Parathyroid adenoma (tissue), 2 donors: ENCODE measurements around the gene S100A7A.
"Not testable (repeated sequence)": the region's sequence is repeated elsewhere in the genome, so short reads cannot be mapped to it uniquely, and the experiment has no call there.

Experiments used
- H2AFZ ChIP-seq: fragments of 300-600 bp; sonication (generic); one replicate; pipeline ENCODE4 v1.7.0; 2017; ENCODE audit warnings: antibody characterized with exemption, mild to moderate bottlenecking
- H3K27ac ChIP-seq: fragments of 300-600 bp; sonication (generic); one replicate; pipeline ENCODE4 v1.7.0; 2017
- H3K27me3 ChIP-seq: fragments of 300-600 bp; sonication (generic); one replicate; pipeline ENCODE4 v1.7.0; 2017; ENCODE audit warnings: low read length; ENCODE audit not compliant: control insufficient read depth, insufficient read depth
- H3K36me3 ChIP-seq: fragments of 300-600 bp; sonication (generic); one replicate; pipeline ENCODE4 v1.7.0; 2017; ENCODE audit warnings: low read length; ENCODE audit not compliant: control insufficient read depth, insufficient read depth
- H3K4me1 ChIP-seq: fragments of 300-600 bp; sonication (generic); one replicate; pipeline ENCODE4 v1.7.0; 2017; ENCODE audit warnings: control low read depth
- H3K4me2 ChIP-seq: fragments of 300-600 bp; sonication (generic); one replicate; pipeline ENCODE4 v1.7.0; 2017; ENCODE audit warnings: low read length
- H3K4me3 ChIP-seq: fragments of 300-600 bp; sonication (generic); one replicate; pipeline ENCODE4 v1.7.0; 2017; ENCODE audit warnings: low read depth, low read length
- H3K79me2 ChIP-seq: fragments of 300-600 bp; sonication (generic); one replicate; pipeline ENCODE4 v1.7.0; 2017; ENCODE audit warnings: control low read depth
- H3K9ac ChIP-seq: fragments of 300-600 bp; sonication (generic); one replicate; pipeline ENCODE4 v1.7.0; 2017; ENCODE audit warnings: mild to moderate bottlenecking
- H3K9me3 ChIP-seq: fragments of 300-600 bp; sonication (generic); one replicate; pipeline ENCODE4 v1.7.0; 2017; ENCODE audit warnings: low read length; ENCODE audit not compliant: control insufficient read depth
- CTCF ChIP-seq: fragments of 300-600 bp; sonication (generic); IDR thresholded peaks from one replicate; pipeline ENCODE4 v1.7.0; 2017; ENCODE audit warnings: antibody characterized with exemption, mild to moderate bottlenecking
- donor health status: primary hyperparathyroidism.

S100A7A gene

DNA sequence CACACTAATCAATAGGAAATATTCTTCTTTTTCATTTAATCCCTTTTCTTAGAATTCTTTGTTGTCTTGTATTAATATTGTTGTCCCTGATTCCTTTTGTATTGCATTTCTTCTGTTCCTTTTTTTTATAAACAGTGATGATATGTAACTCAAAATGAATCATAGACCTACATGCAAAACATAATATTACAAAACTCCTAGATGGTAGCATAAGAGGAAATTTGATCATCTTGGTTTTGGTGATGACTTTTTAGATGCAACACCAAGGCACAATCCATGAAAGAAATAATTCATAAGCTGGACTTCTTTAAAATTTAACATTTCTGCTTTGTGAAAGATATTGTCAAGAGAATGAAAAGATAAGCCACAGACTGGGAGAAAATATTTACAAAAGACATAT, 2.4 kb upstream of the S100A7A start:
- H3K36me3 ChIP-seq, H3K4me3 ChIP-seq, H3K9ac ChIP-seq, H3K9me3 ChIP-seq, H3K27me3 ChIP-seq, H2AFZ ChIP-seq, H3K79me2 ChIP-seq, H3K4me1 ChIP-seq, H3K4me2 ChIP-seq, H3K27ac ChIP-seq: not testable (repeated sequence)

DNA sequence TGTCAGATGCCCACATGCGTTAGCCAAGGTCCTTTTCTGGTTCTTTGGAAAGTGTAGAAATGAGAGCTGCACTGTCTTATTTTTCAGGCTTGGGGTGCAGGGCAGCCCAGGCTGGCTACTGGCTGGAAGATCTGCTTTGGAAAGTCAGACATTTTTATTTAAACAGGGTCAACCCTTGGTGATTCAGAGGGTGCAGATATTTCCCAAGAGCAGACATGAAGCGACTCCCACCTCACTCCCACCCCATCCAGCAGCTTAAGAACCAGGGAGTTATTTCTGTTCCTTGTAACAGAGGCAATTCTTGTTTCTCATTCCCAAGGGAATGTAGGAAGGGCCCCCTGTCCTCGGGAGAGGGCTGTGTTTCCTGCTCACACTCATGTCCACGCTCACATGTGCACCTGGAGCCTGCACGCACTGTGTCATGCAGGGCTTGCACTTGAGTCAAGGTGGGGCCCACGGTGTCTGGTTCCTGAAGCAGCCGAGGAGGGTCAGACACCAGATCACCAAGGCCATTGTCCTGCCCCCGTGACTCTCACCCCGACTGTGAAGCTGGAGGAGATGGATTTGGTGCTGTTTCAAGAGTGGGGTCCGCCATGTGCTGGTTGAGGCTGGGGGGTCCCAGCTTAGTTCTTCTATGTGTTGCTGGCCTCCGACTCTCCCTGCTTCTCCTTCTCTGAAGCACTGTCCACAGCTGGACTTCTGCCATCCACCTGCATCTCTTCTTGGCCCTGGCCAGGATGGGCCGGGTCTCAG, 992 bp downstream of the S100A7A start:
- Histone ChIP-seq H3K4me1 (no peaks in the 10 kb centered on the region), H3K27me3 (no peaks in the 10 kb centered on the region), H3K9ac (no peak overlapping the region), H2AFZ (no peak overlapping the region), H3K4me3 (no peak overlapping the region), H3K4me2 (no peak overlapping the region), H3K79me2 (no peaks in the 10 kb centered on the region), H3K27ac (no peak overlapping the region), H3K36me3 (no peaks in the 10 kb centered on the region), H3K9me3 (no peaks in the 10 kb centered on the region)
- TF ChIP-seq CTCF: no peak

- not testable (repeated sequence) for H3K4me3 ChIP-seq, H3K4me1 ChIP-seq, H2AFZ ChIP-seq, H3K27ac ChIP-seq, H3K79me2 ChIP-seq, H3K36me3 ChIP-seq, H3K4me2 ChIP-seq, H3K9me3 ChIP-seq, H3K27me3 ChIP-seq, H3K9ac ChIP-seq
Observed at GRCh38 chr1:153418758-153419435, 2.6 kb downstream of the S100A7A start.

DNA sequence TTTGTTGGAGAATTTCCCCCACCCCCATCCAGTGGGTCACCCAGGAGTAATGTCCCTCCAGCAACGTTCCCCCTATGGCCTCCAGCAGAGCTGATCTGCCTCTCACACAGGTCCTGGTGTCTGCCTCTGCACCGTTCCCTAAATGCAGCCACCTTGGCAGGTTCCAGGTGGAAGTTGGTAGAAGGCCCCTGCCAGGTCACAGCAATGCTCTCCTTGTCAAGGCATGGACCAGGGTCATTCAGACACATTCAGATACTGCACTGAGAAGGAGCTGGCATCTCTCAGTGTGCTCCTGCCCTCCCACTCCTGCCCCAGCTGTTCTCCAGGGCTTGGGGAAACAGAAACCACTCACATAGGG, 3.1 kb downstream of the S100A7A start:
- H2AFZ ChIP-seq, H3K27me3 ChIP-seq, H3K27ac ChIP-seq, H3K36me3 ChIP-seq, H3K4me2 ChIP-seq, H3K4me3 ChIP-seq, H3K79me2 ChIP-seq, H3K9ac ChIP-seq, H3K9me3 ChIP-seq, H3K4me1 ChIP-seq: not testable (repeated sequence)

GRCh38 chr1:153420306-153420705, 4.0 kb downstream of the S100A7A start:
- no peaks in the 10 kb centered on the region for H3K4me1 ChIP-seq
- no peak for TF ChIP-seq CTCF
- H3K9me3 ChIP-seq: no peaks in the 10 kb centered on the region
- no peaks in the 10 kb centered on the region for H3K79me2 ChIP-seq
- no peak overlapping the region for H3K4me3 ChIP-seq
- no peak overlapping the region for H2AFZ ChIP-seq
- H3K9ac ChIP-seq: no peak overlapping the region
- no peaks in the 10 kb centered on the region for H3K36me3 ChIP-seq
- no peak overlapping the region for H3K27ac ChIP-seq
- H3K27me3 ChIP-seq: no peaks in the 10 kb centered on the region
- H3K4me2 ChIP-seq: no peak overlapping the region

DNA sequence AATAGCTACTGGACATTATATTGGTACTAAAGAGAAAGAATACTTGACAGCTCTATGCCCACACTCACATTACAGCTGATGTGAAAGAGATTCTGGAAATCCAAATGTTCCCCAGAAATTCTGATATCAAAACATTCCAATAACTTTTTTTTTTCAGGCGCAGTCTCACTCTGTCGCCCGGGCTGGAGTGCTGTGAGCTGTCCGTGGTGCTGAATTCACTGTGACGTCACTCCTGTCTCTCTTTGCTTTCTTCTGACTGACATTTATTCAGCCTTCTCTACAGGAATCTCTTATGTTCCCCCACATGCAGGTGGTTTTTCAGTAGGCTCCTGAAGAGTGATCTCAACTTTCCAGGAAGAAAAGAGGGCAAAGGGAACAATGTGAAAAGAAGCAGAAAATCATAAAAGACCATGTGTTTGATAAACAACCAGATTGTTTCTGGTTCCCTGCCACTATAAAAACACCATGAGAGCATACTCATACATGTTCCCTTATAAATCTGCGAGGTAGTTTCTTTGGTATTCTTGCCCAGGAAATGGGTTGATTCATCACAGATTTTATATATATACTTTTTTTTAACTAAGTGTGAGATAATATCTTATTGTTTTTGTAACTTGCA, 6.2 kb downstream of the S100A7A start:
- Histone ChIP-seq H3K79me2 (no peaks in the 10 kb centered on the region), H2AFZ (no peak overlapping the region), H3K4me2 (no peak overlapping the region), H3K27me3 (no peaks in the 10 kb centered on the region), H3K36me3 (no peaks in the 10 kb centered on the region), H3K27ac (no peak overlapping the region), H3K4me1 (no peaks in the 10 kb centered on the region), H3K4me3 (no peak overlapping the region), H3K9me3 (no peaks in the 10 kb centered on the region), H3K9ac (no peak overlapping the region)
- TF ChIP-seq CTCF: no peak
